HUES64 (cell line): Measurements from ENCODE around the gene OSBPL9.

Experiments used
- H3K27ac ChIP-seq: 2 replicates; pipeline ENCODE4 v1.7.0; 2013; ENCODE audit warnings: low read depth, low read length, inconsistent platforms
- H3K27me3 ChIP-seq: 2 replicates; pipeline ENCODE4 v1.6.1; 2013; ENCODE audit warnings: mild to moderate bottlenecking, low read length; ENCODE audit not compliant: insufficient read depth
- H3K36me3 ChIP-seq: 2 replicates; pipeline ENCODE4 v1.6.1; 2013; ENCODE audit warnings: mild to moderate bottlenecking, low read length; ENCODE audit not compliant: insufficient read depth
- H3K4me1 ChIP-seq: 2 replicates; pipeline ENCODE4 v1.6.1; 2013; ENCODE audit warnings: mild to moderate bottlenecking, low read length, moderate library complexity; ENCODE audit not compliant: insufficient read depth
- H3K4me3 ChIP-seq: 2 replicates; pipeline ENCODE4 v1.5.1; 2013; ENCODE audit warnings: mild to moderate bottlenecking, low read length, moderate library complexity
- H3K9ac ChIP-seq: 2 replicates; pipeline ENCODE4 v1.6.1; 2013; ENCODE audit warnings: mild to moderate bottlenecking, low read depth, low read length
- H3K9me3 ChIP-seq: 2 replicates; pipeline ENCODE4 v1.6.1; 2013; ENCODE audit warnings: low read depth, low read length; ENCODE audit not compliant: insufficient read depth
- WGBS: fragments of 150-250, 120-280 bp; methylation state at CpG from one replicate; pipeline ENCODE4 v1.1.7; 2013; ENCODE audit warnings: missing lambda C conversion rate; 5-methylcytosine and 5-hydroxymethylcytosine counted together

OSBPL9 gene

GRCh38 chr1:51651552-51651942 is 34.7 kb downstream of the OSBPL9 start:
- H3K4me1 ChIP-seq, result peaks cover 31% of the 10 kb centered on the region
- H3K4me3 ChIP-seq, result no peak overlapping the region
- H3K9me3 ChIP-seq, result no peaks in the 10 kb centered on the region
- no peak overlapping the region for H3K9ac ChIP-seq
- no peak overlapping the region for H3K27ac ChIP-seq
- H3K36me3 ChIP-seq, result no peaks in the 10 kb centered on the region
- H3K27me3 ChIP-seq, result no peaks in the 10 kb centered on the region
- 98% methylated on average over 2 of the region's 3 CpGs for WGBS

- Histone ChIP-seq H3K36me3 (no peaks in the 10 kb centered on the region), H3K27me3 (no peaks in the 10 kb centered on the region), H3K4me1 (peaks cover 31% of the 10 kb centered on the region), H3K4me3 (no peak overlapping the region), H3K9ac (no peak overlapping the region), H3K27ac (no peak overlapping the region), H3K9me3 (no peaks in the 10 kb centered on the region)
These were observed 35.7 kb downstream of the OSBPL9 start for GRCh38 chr1:51652599-51652998.

DNA sequence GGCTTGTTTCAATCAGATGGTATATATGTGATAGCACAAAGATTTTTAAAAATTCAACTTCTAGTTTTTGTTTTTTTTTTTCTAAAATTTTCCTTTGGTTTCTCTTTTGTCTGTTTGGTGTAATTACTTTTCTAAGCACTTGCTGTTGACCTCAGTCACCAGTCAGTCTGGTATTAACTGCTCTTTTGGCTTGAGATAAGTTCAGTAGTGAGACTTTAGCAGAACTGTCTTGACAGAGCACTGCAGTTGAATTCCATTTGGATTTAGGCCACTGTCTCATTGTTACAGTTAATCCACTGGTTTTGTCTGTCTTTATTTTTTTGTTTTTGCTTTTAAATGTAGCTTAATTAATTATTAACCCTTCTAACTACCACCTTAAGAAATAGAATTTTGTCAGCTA is 36.2 kb downstream of the OSBPL9 start:
- Histone ChIP-seq H3K27ac (no peak overlapping the region), H3K27me3 (no peaks in the 10 kb centered on the region), H3K9ac (no peak overlapping the region), H3K4me1 (peaks cover 26% of the 10 kb centered on the region), H3K36me3 (no peaks in the 10 kb centered on the region), H3K9me3 (no peaks in the 10 kb centered on the region), H3K4me3 (no peak overlapping the region)

GRCh38 chr1:51654000-51654399 is 37.1 kb downstream of the OSBPL9 start:
- no peaks in the 10 kb centered on the region for H3K9me3 ChIP-seq
- no peak overlapping the region for H3K4me3 ChIP-seq
- H3K27me3 ChIP-seq, result no peaks in the 10 kb centered on the region
- WGBS, result 95% methylated on average over 1 of the region's 1 CpG
- no peaks in the 10 kb centered on the region for H3K36me3 ChIP-seq
- H3K27ac ChIP-seq, result no peak overlapping the region
- no peak overlapping the region for H3K9ac ChIP-seq
- peaks cover 20% of the 10 kb centered on the region for H3K4me1 ChIP-seq

DNA sequence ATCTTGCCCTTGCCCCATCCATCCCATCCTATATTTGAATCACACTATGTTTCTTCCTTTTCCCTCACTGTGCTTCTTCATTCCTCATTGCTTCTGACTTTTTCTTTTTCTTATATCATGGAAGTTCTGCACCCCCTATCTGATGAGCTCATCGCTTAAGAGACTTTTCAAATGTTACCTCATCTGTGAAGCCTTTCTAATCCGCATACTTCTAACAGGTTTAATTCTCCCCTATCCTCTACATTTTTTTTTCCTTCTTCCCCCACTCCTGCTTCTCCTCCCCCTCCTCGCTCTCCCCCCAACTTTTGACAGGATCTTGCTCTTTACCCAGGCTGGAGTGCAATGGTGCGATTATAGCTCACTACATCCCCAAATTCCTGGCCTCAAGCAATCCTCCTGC is 39.5 kb downstream of the OSBPL9 start:
- 94% methylated on average over 4 of the region's 4 CpGs for WGBS
- peaks cover 17% of the 10 kb centered on the region for H3K4me1 ChIP-seq
- no peak overlapping the region for H3K27ac ChIP-seq
- H3K9ac ChIP-seq, result no peak overlapping the region
- no peaks in the 10 kb centered on the region for H3K9me3 ChIP-seq
- H3K27me3 ChIP-seq, result no peaks in the 10 kb centered on the region
- H3K36me3 ChIP-seq, result no peaks in the 10 kb centered on the region
- H3K4me3 ChIP-seq, result no peak overlapping the region

DNA sequence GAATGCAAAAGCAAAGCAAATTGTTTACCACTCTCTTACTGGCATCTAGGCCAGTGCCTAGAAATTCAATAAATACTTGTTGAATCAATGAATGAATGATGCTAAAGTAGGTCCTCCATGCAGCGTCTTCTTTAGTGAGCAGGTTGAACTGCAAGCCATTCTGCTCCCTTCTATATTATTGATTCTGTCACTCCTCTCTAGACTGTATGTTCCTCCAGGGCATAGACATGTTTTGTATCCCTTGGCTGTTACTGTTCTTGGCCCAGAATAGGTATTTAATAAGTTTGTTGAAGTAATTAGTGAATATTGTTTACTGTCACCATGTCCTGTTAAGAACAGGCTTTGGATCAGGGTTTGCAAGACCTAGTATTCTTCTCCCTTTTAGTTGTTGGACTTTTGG is 43.7 kb downstream of the OSBPL9 start:
- Histone ChIP-seq H3K9me3 (no peaks in the 10 kb centered on the region), H3K9ac (no peak overlapping the region), H3K4me3 (no peak overlapping the region), H3K36me3 (no peaks in the 10 kb centered on the region), H3K27me3 (no peaks in the 10 kb centered on the region), H3K4me1 (peaks cover 18% of the 10 kb centered on the region), H3K27ac (no peak overlapping the region)
- 80% methylated on average over 1 of the region's 1 CpG for WGBS

GRCh38 chr1:51661081-51661518 is 44.2 kb downstream of the OSBPL9 start:
- H3K27ac ChIP-seq, result no peak overlapping the region
- no peaks in the 10 kb centered on the region for H3K9me3 ChIP-seq
- 85% methylated on average over 3 of the region's 3 CpGs for WGBS
- H3K4me1 ChIP-seq, result peaks cover 18% of the 10 kb centered on the region
- no peaks in the 10 kb centered on the region for H3K36me3 ChIP-seq
- no peak overlapping the region for H3K4me3 ChIP-seq
- no peak overlapping the region for H3K9ac ChIP-seq
- no peaks in the 10 kb centered on the region for H3K27me3 ChIP-seq

DNA sequence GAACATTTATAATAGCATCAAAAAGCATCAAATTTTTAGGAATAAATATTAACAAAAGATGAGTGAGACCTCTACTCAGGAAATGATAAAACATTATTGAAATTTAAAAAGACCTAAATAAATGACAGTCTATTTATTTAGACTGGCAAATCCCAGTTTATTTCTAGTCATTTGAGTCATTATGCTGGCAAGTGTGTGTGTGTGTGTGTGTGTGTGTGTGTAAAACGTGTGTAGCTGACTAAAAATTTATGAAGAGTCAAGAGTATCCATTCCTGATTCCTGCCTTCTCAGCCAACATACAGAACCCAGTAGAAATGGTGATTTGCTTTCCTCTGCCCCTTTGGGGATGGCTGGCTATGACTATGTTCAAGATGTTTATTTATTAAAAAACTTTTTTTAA is 46.2 kb downstream of the OSBPL9 start:
- Histone ChIP-seq H3K27me3 (no peaks in the 10 kb centered on the region), H3K9me3 (no peaks in the 10 kb centered on the region), H3K27ac (no peak overlapping the region), H3K4me3 (no peak overlapping the region), H3K4me1 (peaks cover 18% of the 10 kb centered on the region), H3K9ac (no peak overlapping the region), H3K36me3 (no peaks in the 10 kb centered on the region)
- WGBS, result 75% methylated on average over 1 of the region's 1 CpG

DNA sequence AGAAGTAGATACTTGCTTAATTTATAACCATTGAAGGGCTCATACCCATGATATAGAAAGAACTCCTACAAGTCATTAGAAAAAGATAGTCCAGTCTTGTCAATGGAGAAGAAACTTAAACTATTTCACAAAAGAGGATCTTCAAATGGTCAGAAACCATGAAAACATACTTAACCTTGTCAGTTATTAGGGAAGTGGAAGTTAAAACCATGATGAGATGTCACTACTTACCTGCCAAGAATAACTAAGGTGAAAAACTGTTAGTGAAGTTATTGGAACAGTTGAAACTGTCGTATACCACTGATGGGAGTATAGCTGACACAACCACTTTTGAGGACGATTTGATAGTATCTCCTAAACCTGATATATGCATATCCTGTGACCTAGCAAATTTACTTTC is 46.8 kb downstream of the OSBPL9 start:
- WGBS, result 90% methylated on average over 2 of the region's 2 CpGs
- Histone ChIP-seq H3K27ac (no peak overlapping the region), H3K4me3 (no peak overlapping the region), H3K27me3 (no peaks in the 10 kb centered on the region), H3K4me1 (peaks cover 18% of the 10 kb centered on the region), H3K9me3 (no peaks in the 10 kb centered on the region), H3K9ac (no peak overlapping the region), H3K36me3 (no peaks in the 10 kb centered on the region)

- Histone ChIP-seq H3K36me3 (no peaks in the 10 kb centered on the region), H3K9ac (no peak overlapping the region), H3K9me3 (no peaks in the 10 kb centered on the region), H3K27me3 (no peaks in the 10 kb centered on the region), H3K4me1 (peaks cover 18% of the 10 kb centered on the region), H3K4me3 (no peak overlapping the region), H3K27ac (no peak overlapping the region)
- 96% methylated on average over 6 of the region's 6 CpGs for WGBS
These were observed 47.7 kb downstream of the OSBPL9 start for GRCh38 chr1:51664421-51665240.

- no peak overlapping the region for H3K27ac ChIP-seq
- H3K27me3 ChIP-seq, result no peaks in the 10 kb centered on the region
- no peak overlapping the region for H3K9ac ChIP-seq
- H3K36me3 ChIP-seq, result no peaks in the 10 kb centered on the region
- 98% methylated on average over 2 of the region's 2 CpGs for WGBS
- H3K4me1 ChIP-seq, result peaks cover 8% of the 10 kb centered on the region
- no peaks in the 10 kb centered on the region for H3K9me3 ChIP-seq
- H3K4me3 ChIP-seq, result no peak overlapping the region
These were observed 49.6 kb downstream of the OSBPL9 start for GRCh38 chr1:51666478-51666877.

DNA sequence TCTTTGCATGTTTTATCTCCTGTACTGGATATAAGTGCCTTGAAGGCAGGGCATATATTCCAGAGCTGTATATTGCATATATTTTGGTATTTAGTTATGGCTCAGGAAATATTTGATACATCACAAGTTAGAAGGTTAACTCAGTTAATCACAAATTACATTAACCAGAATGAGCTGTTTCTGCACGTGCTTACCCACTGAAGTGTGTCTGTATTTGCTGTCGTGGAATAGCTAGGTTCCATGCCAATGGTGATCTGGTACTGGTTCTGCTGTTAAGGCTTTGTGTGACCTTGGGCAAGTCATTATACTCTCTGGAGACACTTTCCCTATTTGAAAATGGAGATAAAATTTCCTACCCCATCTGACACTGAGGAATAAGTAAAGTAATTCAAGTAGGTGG is 50.7 kb downstream of the OSBPL9 start:
- Histone ChIP-seq H3K4me3 (no peak overlapping the region), H3K27me3 (no peaks in the 10 kb centered on the region), H3K9me3 (no peaks in the 10 kb centered on the region), H3K9ac (no peak overlapping the region), H3K27ac (no peak overlapping the region), H3K4me1 (0 out of 2 replicates have a peak, but pooled peaks cover 2% of the 10 kb centered on the region), H3K36me3 (no peaks in the 10 kb centered on the region)
- WGBS, result 89% methylated on average over 2 of the region's 2 CpGs
